Measurements from ENCODE around the gene SMS. TPM values are rescaled to one million over a fixed set of nuclear protein-coding genes. Genes with fewer than 3 reads are reported as not detected.

The SMS gene
- total RNA-seq, 2 experiments from 2014 or later = 64.9 to 86.3 TPM

DNA sequence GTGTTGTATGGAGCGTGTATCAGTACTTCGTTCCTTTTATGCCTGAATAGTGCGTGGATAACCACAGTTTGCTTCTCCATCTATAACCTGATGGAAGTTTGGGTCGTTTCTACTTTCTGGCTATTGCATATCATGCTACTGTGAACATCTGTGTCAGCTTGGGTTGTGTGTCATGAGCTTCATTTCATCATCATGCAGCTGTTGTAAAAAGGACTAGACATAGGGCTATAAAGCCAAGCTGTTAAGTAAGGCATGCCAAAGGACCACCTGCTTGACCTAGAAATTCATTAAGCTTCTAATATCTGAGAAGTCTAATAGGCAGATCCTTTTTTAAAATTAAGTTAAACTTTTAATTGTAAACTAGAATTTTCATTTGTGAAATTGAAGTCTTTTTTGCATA, 18.4 kb downstream of the SMS start:
- H3K36me3 ChIP-seq (ENCODE audit: insufficient read depth, low read length) = no peaks in the 10 kb centered on the region; the same call in none of the 2 replicates
- H3K9me3 ChIP-seq (ENCODE audit: low read length) = no peaks in the 10 kb centered on the region
- no peaks in the 10 kb centered on the region; the same call in 1 of the 2 replicates for H4K20me1 ChIP-seq (ENCODE audit: insufficient read depth, low read length)
- H3K4me3 ChIP-seq (ENCODE audit: low read depth, low read length, poor library complexity, severe bottlenecking) = no peak overlapping the region
- ChIA-PET POLR2A (no interaction called here), CTCF (ENCODE audit: unreplicated experiment) (no interaction called here)
- H2AFZ ChIP-seq (ENCODE audit: low read length) = no peak overlapping the region
- TF ChIP-seq EZH2phosphoT487 (IDR thresholded peaks at IDR 0.05; ENCODE audit: borderline replicate concordance, low read depth, low read length) (no peak), CTCF (conservative IDR thresholded peaks at IDR 0.05; ENCODE audit: low read length) (no peak)
- intact Hi-C loops (cut with micrococcal nuclease; ENCODE audit: unreplicated experiment) = no loop called here
- H3K4me1 ChIP-seq (ENCODE audit: insufficient read depth, low read length, poor library complexity, severe bottlenecking) = no peaks in the 10 kb centered on the region
- DNase-seq (ENCODE audit: low spot score) = no peak
- no peak overlapping the region for H3K27ac ChIP-seq (ENCODE audit: low read depth, low read length, poor library complexity, severe bottlenecking)
- H3K9me2 ChIP-seq (ENCODE audit: insufficient read depth, low read length) = no peaks in the 10 kb centered on the region
- BruUV-seq (replicated peaks) = no TSS peak
- peaks cover 73% of the 10 kb centered on the region for H3K79me2 ChIP-seq (ENCODE audit: insufficient read depth, low read depth, low read length)
- no peak overlapping the region for H3K4me2 ChIP-seq (ENCODE audit: low read length)

DNA sequence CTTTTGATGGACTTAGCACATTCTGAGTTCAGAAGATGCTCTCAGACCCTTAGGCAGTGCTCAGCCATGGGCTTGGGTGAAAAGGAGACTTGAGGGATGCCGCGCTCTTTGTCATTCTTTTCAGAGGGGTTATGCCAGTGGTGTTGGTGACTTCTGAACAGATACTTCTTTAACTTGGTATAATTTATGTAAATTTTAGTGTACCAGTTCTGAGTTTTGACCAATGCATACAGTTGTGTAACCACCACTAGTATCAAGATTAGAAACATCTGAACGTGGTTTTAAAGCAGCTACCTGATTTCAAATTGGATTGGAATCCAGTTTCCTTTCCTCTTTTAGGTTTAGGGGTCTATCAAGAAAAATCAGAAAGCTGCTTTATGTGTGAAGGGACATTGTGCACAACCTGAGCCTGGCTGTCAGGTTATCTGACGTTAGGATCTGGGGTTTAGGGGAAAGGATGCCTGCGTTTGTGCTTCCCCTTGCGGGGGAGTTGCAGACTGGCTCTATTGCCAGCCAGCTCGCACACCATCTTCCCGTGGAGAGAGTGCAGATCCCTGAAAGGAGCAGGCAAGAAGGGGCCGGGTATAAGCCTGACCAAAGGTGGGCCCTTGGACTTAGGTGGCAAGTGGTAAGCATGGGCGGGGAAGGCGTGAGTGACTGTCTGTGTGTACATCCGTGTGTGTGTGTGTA, 19.0 kb downstream of the SMS start:
- Histone ChIP-seq H3K9me2 (ENCODE audit: insufficient read depth, low read length) (no peaks in the 10 kb centered on the region), H3K4me3 (ENCODE audit: low read depth, low read length, poor library complexity, severe bottlenecking) (no peak overlapping the region), H3K4me1 (ENCODE audit: insufficient read depth, low read length, poor library complexity, severe bottlenecking) (no peaks in the 10 kb centered on the region), H3K27ac (ENCODE audit: low read depth, low read length, poor library complexity, severe bottlenecking) (no peak overlapping the region), H3K79me2 (ENCODE audit: insufficient read depth, low read depth, low read length) (peaks cover 69% of the 10 kb centered on the region), H3K9me3 (ENCODE audit: low read length) (no peaks in the 10 kb centered on the region), H3K4me2 (ENCODE audit: low read length) (no peak overlapping the region), H3K36me3 (ENCODE audit: insufficient read depth, low read length) (no peaks in the 10 kb centered on the region; the same call in none of the 2 replicates), H4K20me1 (ENCODE audit: insufficient read depth, low read length) (no peaks in the 10 kb centered on the region; the same call in 1 of the 2 replicates), H2AFZ (ENCODE audit: low read length) (no peak overlapping the region)
- no TSS peak for BruUV-seq (replicated peaks)
- no peak for DNase-seq (ENCODE audit: low spot score)
- ChIA-PET CTCF (ENCODE audit: unreplicated experiment) (no interaction called here), POLR2A (interaction anchor here (1.3 kb wide), 1 partner anchor 8 kb away, joined by 3 read pairs; no protein-coding TSS in a partner anchor)
- intact Hi-C loops (cut with micrococcal nuclease; ENCODE audit: unreplicated experiment) = no loop called here
- no peak for TF ChIP-seq CTCF (conservative IDR thresholded peaks at IDR 0.05; ENCODE audit: low read length)
- TF ChIP-seq EZH2phosphoT487 (IDR thresholded peaks at IDR 0.05; ENCODE audit: borderline replicate concordance, low read depth, low read length) = no peak

All from OCI-LY7 (cell line).